Endothelial cell of umbilical vein (primary cell): ENCODE measurements around the gene ZHX3. TPM values are rescaled to one million over a fixed set of nuclear protein-coding genes. Genes with fewer than 3 reads are reported as not detected.

ENCODE experiments used
- BruUV-seq: library from RNA; stranded (reverse); fragments of 400-500 nt; replicated peaks from 2 replicates; lab custom pipeline; 2021; lab: Mats Ljungman, UMichigan
- CTCF ChIA-PET: fragments of 300-600, 350-600 bp; sonication (Branson Sonifier 250); formaldehyde crosslinking; loops from one replicate; lab custom pipeline; 2021; ENCODE audit warnings: antibody characterized with exemption, inconsistent platforms; lab: Charles Lee
- POLR2A ChIA-PET: fragments of 300-600, 350-600 bp; sonication (Branson Sonifier 250); formaldehyde crosslinking; loops from one replicate; lab custom pipeline; 2021; ENCODE audit warnings: antibody characterized with exemption, inconsistent platforms; lab: Charles Lee
- DNase-seq: peaks from one replicate; pipeline ENCODE4 v3.0.0-alpha.2; 2011; ENCODE audit warnings: low read depth, low spot score
- FAIRE-seq: peaks from 2 replicates; lab custom pipeline; 2011; peaks lifted over from hg19 to GRCh38; lab: Jason Lieb, UNC
- H2AFZ ChIP-seq: 2 replicates; pipeline ENCODE4 v1.6.0; 2012; ENCODE audit warnings: low read depth, low read length, control low read depth, inconsistent platforms
- H3K27ac ChIP-seq: 2 replicates; pipeline ENCODE4 v1.5.1; 2011; ENCODE audit warnings: low read depth, mild to moderate bottlenecking, control low read depth, low read length, moderate library complexity; ENCODE audit not compliant: insufficient read depth
- H3K27me3 ChIP-seq, 2 experiments: 2 replicates each; pipeline versions ENCODE4 v1.6.0 to v1.6.1; 2011; ENCODE audit warnings: low read length in 2 of 2, mixed read lengths in 1 of 2; ENCODE audit not compliant: control insufficient read depth in 2 of 2, insufficient read depth in 2 of 2
- H3K36me3 ChIP-seq, 2 experiments: 2 replicates in 1 of 2; 3 replicates in 1 of 2; pipeline ENCODE4 v1.5.1; 2011; ENCODE audit warnings: low read length in 2 of 2, mild to moderate bottlenecking in 1 of 2, moderate library complexity in 1 of 2; ENCODE audit not compliant: control insufficient read depth in 2 of 2, insufficient read depth in 2 of 2; ENCODE audit errors: extremely low read depth in 1 of 2
- H3K4me1 ChIP-seq: 3 replicates; pipeline ENCODE4 v1.5.1; 2011; ENCODE audit warnings: mild to moderate bottlenecking, low read length; ENCODE audit not compliant: control insufficient read depth, insufficient read depth; ENCODE audit errors: extremely low read depth
- H3K4me2 ChIP-seq: 2 replicates; pipeline ENCODE4 v1.6.1; 2011; ENCODE audit warnings: low read length, control low read depth, mixed read lengths; ENCODE audit not compliant: insufficient read depth
- H3K4me3 ChIP-seq, 3 experiments: fragments of 200-600 bp in 1 of 3; sonication (generic), shearing (Covaris generic) in 1 of 3; replicated peaks in 1 of 3; 2 replicates each; pipeline ENCODE4 v1.5.1; 2011 to 2016; ENCODE audit warnings: control low read depth in 3 of 3, low read length in 3 of 3, mild to moderate bottlenecking in 2 of 3, inconsistent platforms in 1 of 3, low read depth in 1 of 3, moderate library complexity in 1 of 3; ENCODE audit not compliant: insufficient read depth in 1 of 3
- H3K79me2 ChIP-seq: 2 replicates; pipeline ENCODE4 v1.6.0; 2012; ENCODE audit warnings: low read length, inconsistent platforms; ENCODE audit not compliant: control insufficient read depth, insufficient read depth
- H3K9ac ChIP-seq: replicated peaks from 2 replicates; pipeline ENCODE3; 2011; ENCODE audit warnings: low read length, control low read depth; ENCODE audit not compliant: insufficient read depth; ENCODE audit errors: extremely low read depth
- H3K9me1 ChIP-seq: replicated peaks from 3 replicates; pipeline ENCODE4 v1.6.0; 2011; ENCODE audit warnings: mild to moderate bottlenecking, low read length; ENCODE audit not compliant: control insufficient read depth, insufficient read depth; ENCODE audit errors: extremely low read depth
- H3K9me3 ChIP-seq: replicated peaks from 2 replicates; pipeline ENCODE4 v1.5.1; 2012; ENCODE audit warnings: low read length, inconsistent platforms; ENCODE audit not compliant: control insufficient read depth, insufficient read depth
- H4K20me1 ChIP-seq: replicated peaks from 2 replicates; pipeline ENCODE3; 2011; ENCODE audit warnings: mild to moderate bottlenecking, low read length; ENCODE audit not compliant: control insufficient read depth, insufficient read depth; ENCODE audit errors: extremely low read depth
- EZH2 ChIP-seq: IDR thresholded peaks from 2 replicates; pipeline ENCODE4 v1.6.1; 2012; ENCODE audit warnings: borderline replicate concordance, low read depth, mild to moderate bottlenecking, moderate library complexity, low read length, inconsistent platforms; ENCODE audit not compliant: severe bottlenecking
- FOS ChIP-seq: IDR thresholded peaks from 2 replicates; pipeline ENCODE4 v1.6.1; 2011; ENCODE audit warnings: mild to moderate bottlenecking, low read length, moderate library complexity, borderline replicate concordance; ENCODE audit not compliant: insufficient read depth
- GATA2 ChIP-seq: IDR thresholded peaks from 2 replicates; pipeline ENCODE4 v1.7.0; 2011; ENCODE audit warnings: low read depth, mild to moderate bottlenecking, moderate library complexity, mixed read lengths, low read length; ENCODE audit not compliant: insufficient read length, insufficient read depth
- JUN ChIP-seq: IDR thresholded peaks from 2 replicates; pipeline ENCODE4 v1.6.1; 2011; ENCODE audit warnings: borderline replicate concordance, low read depth; ENCODE audit not compliant: insufficient read length, insufficient read depth
- MYC ChIP-seq: IDR thresholded peaks from one replicate; pipeline ENCODE4 v1.6.1; 2011; ENCODE audit warnings: mild to moderate bottlenecking, low read depth, low read length
- POLR2A ChIP-seq: IDR thresholded peaks from 2 replicates; pipeline ENCODE4 v1.6.1; 2012; ENCODE audit warnings: low read depth, mild to moderate bottlenecking, control low read depth, low read length
- POLR2AphosphoS5 ChIP-seq: IDR thresholded peaks from 2 replicates; pipeline ENCODE4 v1.6.1; 2012; ENCODE audit warnings: low read depth, mild to moderate bottlenecking, control low read depth, low read length, moderate library complexity; ENCODE audit not compliant: insufficient read depth
- dilution Hi-C: fragments of 300-500 bp; cut with MboI; formaldehyde crosslinking; loops from one replicate; pipeline ENCODE4 v1.15.0; 2019; ENCODE audit warnings: low sequenced_read_pairs; ENCODE audit not compliant: extremely low pct_ligation_motif_present
- intact Hi-C: fragments of 100-400 bp; cut with micrococcal nuclease; formaldehyde crosslinking; loops from one replicate; pipeline ENCODE4 v1.10.0; 2022
- polyA plus RNA-seq, 4 experiments: library from polyadenylated mRNA; depleted of rRNA in 3 of 4; stranded (reverse) in 3 of 4; unstranded in 1 of 4; fragments of >200 nt; gene quantifications; 2 replicates each; pipeline versions ENCODE4 v1.2.1 to v1.2.3, GENCODE V29; 2011 to 2012; ENCODE audit warnings: missing spikeins in 1 of 4
- total RNA-seq: library from RNA; stranded (reverse); gene quantifications from 2 replicates; pipeline ENCODE4 v1.2.3, GENCODE V29; 2021
- TF ChIP-seq, protein P1 (sequence below): IDR thresholded peaks from 2 replicates; pipeline ENCODE4 v1.6.1; 2011; ENCODE audit not compliant: insufficient read depth, insufficient read length
- TF ChIP-seq, protein P2 (sequence below), 2 donors: IDR thresholded peaks; 1 replicate in 1 of 2; 2 replicates in 1 of 2; pipeline ENCODE4 v1.5.1; 2011; ENCODE audit warnings: low read length in 2 of 2, mild to moderate bottlenecking in 2 of 2, moderate library complexity in 2 of 2, control low read depth in 1 of 2, inconsistent platforms in 1 of 2, low read depth in 1 of 2; ENCODE audit not compliant: insufficient read depth in 1 of 2; ENCODE audit errors: extremely low read depth in 1 of 2

The ZHX3 gene
- total and polyA plus RNA-seq, 2 donors (not counting 3 experiments of a cell fraction or from before 2014, with no cell fraction given), result 7.4 to 17.8 TPM

DNA sequence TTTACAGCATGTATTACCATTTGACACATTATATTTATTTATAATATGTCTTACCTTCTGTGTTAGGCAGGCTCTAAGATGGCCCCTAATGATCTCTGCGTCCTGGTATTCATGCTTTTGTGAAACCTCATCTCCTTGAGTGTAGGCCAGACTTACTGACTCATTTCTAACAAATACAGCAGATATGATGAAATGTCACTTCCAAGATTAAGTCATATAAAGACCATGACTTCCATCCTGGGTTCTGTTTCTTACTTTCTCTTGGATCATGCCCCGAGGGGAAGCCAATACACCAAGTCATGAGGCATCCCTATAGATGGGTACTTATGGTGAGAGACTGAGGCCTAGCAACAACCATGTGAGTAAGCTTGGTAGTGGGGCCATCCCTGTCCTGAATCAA is 30.2 kb downstream of the ZHX3 start:
- Histone ChIP-seq H3K27me3 (no peaks in the 10 kb centered on the region), H4K20me1 (no peaks in the 10 kb centered on the region), H3K9me3 (no peaks in the 10 kb centered on the region), H3K79me2 (peaks cover 1% of the 10 kb centered on the region), H3K27ac (no peak overlapping the region), H3K4me1 (no peaks in the 10 kb centered on the region), H3K4me3 (no peak overlapping the region), H3K9ac (no peak overlapping the region), H3K4me2 (no peak overlapping the region), H3K36me3 (no peaks in the 10 kb centered on the region), H2AFZ (no peak overlapping the region), H3K9me1 (no peaks in the 10 kb centered on the region)
- dilution Hi-C loops (no loop called here), intact Hi-C loops (no loop called here)
- no peak for TF ChIP-seq POLR2AphosphoS5
- TF ChIP-seq, protein P1, sequence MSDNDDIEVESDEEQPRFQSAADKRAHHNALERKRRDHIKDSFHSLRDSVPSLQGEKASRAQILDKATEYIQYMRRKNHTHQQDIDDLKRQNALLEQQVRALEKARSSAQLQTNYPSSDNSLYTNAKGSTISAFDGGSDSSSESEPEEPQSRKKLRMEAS, result no peak
- TF ChIP-seq, protein P2, sequence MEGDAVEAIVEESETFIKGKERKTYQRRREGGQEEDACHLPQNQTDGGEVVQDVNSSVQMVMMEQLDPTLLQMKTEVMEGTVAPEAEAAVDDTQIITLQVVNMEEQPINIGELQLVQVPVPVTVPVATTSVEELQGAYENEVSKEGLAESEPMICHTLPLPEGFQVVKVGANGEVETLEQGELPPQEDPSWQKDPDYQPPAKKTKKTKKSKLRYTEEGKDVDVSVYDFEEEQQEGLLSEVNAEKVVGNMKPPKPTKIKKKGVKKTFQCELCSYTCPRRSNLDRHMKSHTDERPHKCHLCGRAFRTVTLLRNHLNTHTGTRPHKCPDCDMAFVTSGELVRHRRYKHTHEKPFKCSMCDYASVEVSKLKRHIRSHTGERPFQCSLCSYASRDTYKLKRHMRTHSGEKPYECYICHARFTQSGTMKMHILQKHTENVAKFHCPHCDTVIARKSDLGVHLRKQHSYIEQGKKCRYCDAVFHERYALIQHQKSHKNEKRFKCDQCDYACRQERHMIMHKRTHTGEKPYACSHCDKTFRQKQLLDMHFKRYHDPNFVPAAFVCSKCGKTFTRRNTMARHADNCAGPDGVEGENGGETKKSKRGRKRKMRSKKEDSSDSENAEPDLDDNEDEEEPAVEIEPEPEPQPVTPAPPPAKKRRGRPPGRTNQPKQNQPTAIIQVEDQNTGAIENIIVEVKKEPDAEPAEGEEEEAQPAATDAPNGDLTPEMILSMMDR (IDR thresholded peaks at IDR 0.05; ENCODE audit: extremely low read depth in 1 of 2, insufficient read depth in 1 of 2, low read depth in 1 of 2, low read length in 2 of 2), result no peak
- no peak for TF ChIP-seq MYC
- no peak for TF ChIP-seq EZH2
- TF ChIP-seq FOS, result no peak
- TF ChIP-seq GATA2, result no peak
- TF ChIP-seq JUN, result no peak
- no peak for TF ChIP-seq POLR2A
- ChIA-PET CTCF (no interaction called here), POLR2A (no interaction called here)
- BruUV-seq, result no TSS peak
- FAIRE-seq, result no peak
- no peak for DNase-seq
